Measurements from ENCODE around the gene C19orf67.

DNA sequence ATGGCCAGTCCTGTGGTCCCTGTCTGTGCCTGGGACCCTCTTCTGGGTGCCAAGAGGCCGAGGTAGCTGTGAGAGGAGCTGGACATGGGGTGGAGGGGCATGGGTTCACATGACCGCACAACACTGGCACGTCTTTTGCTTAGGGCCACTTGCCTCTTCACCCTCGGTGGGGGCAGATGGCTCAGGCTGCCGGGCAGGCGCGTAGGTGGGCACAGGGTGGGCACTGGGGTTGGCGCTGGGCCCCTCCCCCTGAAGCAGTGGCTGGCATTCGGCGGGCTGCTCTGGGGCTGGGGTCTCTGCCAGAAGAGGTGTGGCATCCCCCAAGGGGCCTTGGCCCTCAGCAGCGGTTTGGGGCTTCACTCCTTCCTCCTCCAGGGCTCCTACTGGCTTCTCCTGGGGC lies 32.1 kb downstream of the C19orf67 start:
- TF ChIP-seq EP300 (IDR thresholded peaks at IDR 0.05) (no peak), POLR2A (IDR thresholded peaks at IDR 0.05) (no peak), CTCF (IDR thresholded peaks at IDR 0.05) (no peak), POLR2AphosphoS5 (IDR thresholded peaks at IDR 0.05) (no peak)
